G401 (cell line): Measurements from ENCODE around the gene PRKG2. TPM values are rescaled to one million over a fixed set of nuclear protein-coding genes. Genes with fewer than 3 reads are reported as not detected.
"Not testable (repeated sequence)": the region's sequence is repeated elsewhere in the genome, so short reads cannot be mapped to it uniquely, and the experiment has no call there.

ENCODE experiments used
- DNase-seq: peaks from one replicate; pipeline ENCODE4 v3.0.0-alpha.2; 2015; ENCODE audit warnings: low spot score
- in situ Hi-C: cut with HindIII; loops from 2 replicates; pipeline ENCODE4 v1.10.0; 2016; ENCODE audit warnings: low sequenced_read_pairs, mixed read lengths
- total RNA-seq: library from RNA; depleted of rRNA; stranded (reverse); fragments of >200 nt; shearing (Covaris generic); gene quantifications from 2 replicates; pipeline ENCODE4 v1.2.3, GENCODE V29; 2014; rRNA removed

PRKG2 gene
- not detected in 2 replicates for total RNA-seq

GRCh38 chr4:81214881-81215868, at the start of gene PRKG2:
Gene PRKG2 (minus strand): TSS chr4:81215222. CDS start chr4:81205047, 10,175 bp downstream.
- in situ Hi-C loops = no loop called here
- DNase-seq = no peak

- in situ Hi-C loops = no loop called here
- no peak for DNase-seq
These were observed 45.5 kb upstream of the PRKG2 start for GRCh38 chr4:81260443-81261101.

GRCh38 chr4:81258841-81259550, 44.0 kb upstream of the PRKG2 start:
- in situ Hi-C loops = no loop called here
- no peak for DNase-seq

GRCh38 chr4:81257816-81258215, 42.8 kb upstream of the PRKG2 start:
- in situ Hi-C loops = no loop called here
- no peak for DNase-seq

- in situ Hi-C loops = no loop called here
These were observed 42.0 kb upstream of the PRKG2 start for GRCh38 chr4:81257021-81257420.

GRCh38 chr4:81256059-81256970, 41.3 kb upstream of the PRKG2 start:
- in situ Hi-C loops = no loop called here
- no peak for DNase-seq

More at GRCh38 chr4:81257021-81257420, 42.0 kb upstream of the PRKG2 start:
- DNase-seq = no peak

- in situ Hi-C loops = no loop called here
- DNase-seq = no peak
These were observed 40.5 kb upstream of the PRKG2 start for GRCh38 chr4:81255524-81255923.

GRCh38 chr4:81250430-81250829, 35.4 kb upstream of the PRKG2 start:
- no peak for DNase-seq
- in situ Hi-C loops = no loop called here

GRCh38 chr4:81245218-81246009, 30.4 kb upstream of the PRKG2 start:
- in situ Hi-C loops = no loop called here
- DNase-seq = no peak

- in situ Hi-C loops = no loop called here
- DNase-seq = no peak
These were observed 22.8 kb upstream of the PRKG2 start for GRCh38 chr4:81237791-81238190.

- DNase-seq = no peak
- in situ Hi-C loops = no loop called here
These were observed 21.1 kb upstream of the PRKG2 start for GRCh38 chr4:81235982-81236749.

- DNase-seq = no peak
These were observed 12.9 kb upstream of the PRKG2 start for GRCh38 chr4:81227968-81228367.

GRCh38 chr4:81227138-81227537, 12.1 kb upstream of the PRKG2 start:
- in situ Hi-C loops = no loop called here

More at GRCh38 chr4:81227968-81228367, 12.9 kb upstream of the PRKG2 start:
- in situ Hi-C loops = no loop called here

GRCh38 chr4:81225252-81225651, 10.2 kb upstream of the PRKG2 start:
- in situ Hi-C loops = no loop called here
- DNase-seq = no peak

More at GRCh38 chr4:81227138-81227537, 12.1 kb upstream of the PRKG2 start:
- DNase-seq = no peak

GRCh38 chr4:81222082-81222472, 7.1 kb upstream of the PRKG2 start:
- in situ Hi-C loops, DNase-seq: not testable (repeated sequence)

GRCh38 chr4:81221303-81222081, 6.5 kb upstream of the PRKG2 start:
- no peak for DNase-seq
- in situ Hi-C loops = no loop called here
